Upper lobe of left lung (tissue), 6 donors: ENCODE results near the gene TSPEAR. TPM values are rescaled to one million over a fixed set of nuclear protein-coding genes. Genes with fewer than 3 reads are reported as not detected.
A peak's percentile ranks its signal among the peaks of the same experiment; 100 is the strongest.

ENCODE experiments used
- ATAC-seq, 2 donors: fragments of 200-7000 bp; cut with Tn5 transposase; one replicate each; pipeline ENCODE4 v1.9.1; 2022; ENCODE audit warnings: mild to moderate bottlenecking in 2 of 2, moderate library complexity in 2 of 2; ENCODE audit not compliant: low FRiP score in 2 of 2
- DNase-seq, 2 donors: peaks; one replicate each; pipeline ENCODE4 v3.0.0-alpha.2; 2019 to 2020
- H3K27ac ChIP-seq, 4 donors: fragments of 200-600 bp; sonication (generic); one replicate each; pipeline ENCODE4 v1.5.1; 2016 to 2019
- H3K27me3 ChIP-seq, 4 donors: fragments of 200-600 bp; sonication (generic); one replicate each; pipeline ENCODE4 v1.5.1; 2017 to 2019
- H3K36me3 ChIP-seq, 4 donors: fragments of 200-600 bp; sonication (generic); one replicate each; pipeline ENCODE4 v1.5.1; 2016 to 2019
- H3K4me1 ChIP-seq, 4 donors: fragments of 200-600 bp; sonication (generic); one replicate each; pipeline ENCODE4 v1.5.1; 2018 to 2019
- H3K4me3 ChIP-seq, 4 donors: fragments of 200-600 bp; sonication (generic); one replicate each; pipeline ENCODE4 v1.5.1; 2017 to 2019; ENCODE audit warnings: mild to moderate bottlenecking in 2 of 4, moderate library complexity in 1 of 4
- H3K9me3 ChIP-seq, 4 donors: fragments of 200-600 bp; sonication (generic); one replicate each; pipeline ENCODE4 v1.5.1; 2018 to 2019
- EP300 ChIP-seq, 4 donors: sonication (generic); formaldehyde crosslinking; IDR thresholded peaks; one replicate each; pipeline ENCODE4 v1.5.1; 2017; ENCODE audit warnings: antibody characterized with exemption in 4 of 4, control low read depth in 2 of 4
- POLR2A ChIP-seq, 4 donors: fragments of 450-650 bp; IDR thresholded peaks; one replicate each; pipeline ENCODE4 v1.5.1; 2016 to 2017; ENCODE audit warnings: antibody characterized with exemption in 4 of 4, mild to moderate bottlenecking in 2 of 4
- POLR2AphosphoS5 ChIP-seq, 2 donors: sonication (generic); formaldehyde crosslinking; IDR thresholded peaks; one replicate each; pipeline ENCODE4 v1.5.1; 2017; ENCODE audit warnings: antibody characterized with exemption in 2 of 2
- WGBS, 2 donors: methylation state at CpG; one replicate each; pipeline ENCODE4 v1.1.5; 2017 to 2018; 5-methylcytosine and 5-hydroxymethylcytosine counted together
- total RNA-seq, 6 donors: library from RNA; depleted of rRNA in 4 of 6; stranded (reverse); fragments of >200 nt in 4 of 6; gene quantifications; one replicate each; pipeline versions ENCODE4 v1.1.0 to v1.2.1, GENCODE V29; 2016 to 2021
- TF ChIP-seq, protein P1 (sequence below), 6 experiments: fragments of 450-650 bp in 4 of 6; fragments of 200-600 bp in 2 of 6; sonication (generic) in 2 of 6; IDR thresholded peaks; one replicate each; pipeline ENCODE4 v1.5.1; 2016 to 2019; ENCODE audit warnings: antibody characterized with exemption in 6 of 6
- donor health status: DM: no; HTN: no; CAD: no; lungs with moderate emphysema.
- donor health status: DM: no; HTN: yes; CAD: no; lungs with severe emphysema.

The TSPEAR gene
- total RNA-seq, 6 donors from 2014 or later: 0.14 to 0.17 TPM; not detected in 4

DNA sequence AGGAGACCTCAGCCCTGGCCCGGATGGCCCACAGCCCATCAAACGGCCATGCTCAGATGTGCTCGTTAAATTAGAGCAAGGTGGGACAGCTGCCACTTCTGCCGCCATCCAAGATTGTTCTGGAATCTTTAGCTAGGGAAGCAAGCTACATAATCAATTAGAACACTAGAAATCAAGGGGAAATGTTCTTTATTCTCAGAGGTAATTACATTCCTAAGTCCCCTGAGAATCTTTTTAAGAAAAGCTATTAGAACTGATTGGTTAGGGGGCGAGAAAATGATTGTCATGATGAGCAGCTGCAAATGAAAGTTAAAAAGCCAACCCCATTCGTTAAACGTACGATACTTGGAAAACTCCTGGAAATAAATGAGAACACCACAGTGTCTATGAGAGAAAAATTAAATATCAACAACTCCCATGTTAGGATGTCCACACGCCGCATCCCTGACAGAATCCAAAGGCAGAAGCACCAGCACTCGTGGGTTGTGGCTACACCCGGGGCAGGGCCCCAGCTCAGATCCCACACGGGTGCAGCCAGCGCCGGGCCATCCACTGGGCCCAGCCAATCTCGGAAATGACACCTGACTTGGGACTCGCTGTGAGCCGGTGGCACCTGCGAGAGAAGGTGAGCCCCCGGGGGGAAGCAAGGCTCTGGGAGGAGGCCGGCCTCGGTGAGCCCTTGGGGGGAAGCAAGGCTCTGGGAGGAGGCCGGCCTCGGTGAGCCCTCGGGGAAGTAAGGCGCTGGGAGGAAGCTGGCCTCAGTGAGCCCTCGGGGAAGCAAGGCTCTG is 209.0 kb downstream of the TSPEAR start:
- ATAC-seq: no peak
- Histone ChIP-seq H3K4me1 (peaks cover 0 to 10% (median 6%) of the 10 kb centered on the region in 4 donors), H3K36me3 (no peaks in the 10 kb centered on the region), H3K27ac (no peak overlapping the region), H3K9me3 (no peaks in the 10 kb centered on the region), H3K4me3 (no peak overlapping the region), H3K27me3 (no peaks in the 10 kb centered on the region)
- TF ChIP-seq EP300 (IDR thresholded peaks at IDR 0.05): no peak
- TF ChIP-seq, protein P1, sequence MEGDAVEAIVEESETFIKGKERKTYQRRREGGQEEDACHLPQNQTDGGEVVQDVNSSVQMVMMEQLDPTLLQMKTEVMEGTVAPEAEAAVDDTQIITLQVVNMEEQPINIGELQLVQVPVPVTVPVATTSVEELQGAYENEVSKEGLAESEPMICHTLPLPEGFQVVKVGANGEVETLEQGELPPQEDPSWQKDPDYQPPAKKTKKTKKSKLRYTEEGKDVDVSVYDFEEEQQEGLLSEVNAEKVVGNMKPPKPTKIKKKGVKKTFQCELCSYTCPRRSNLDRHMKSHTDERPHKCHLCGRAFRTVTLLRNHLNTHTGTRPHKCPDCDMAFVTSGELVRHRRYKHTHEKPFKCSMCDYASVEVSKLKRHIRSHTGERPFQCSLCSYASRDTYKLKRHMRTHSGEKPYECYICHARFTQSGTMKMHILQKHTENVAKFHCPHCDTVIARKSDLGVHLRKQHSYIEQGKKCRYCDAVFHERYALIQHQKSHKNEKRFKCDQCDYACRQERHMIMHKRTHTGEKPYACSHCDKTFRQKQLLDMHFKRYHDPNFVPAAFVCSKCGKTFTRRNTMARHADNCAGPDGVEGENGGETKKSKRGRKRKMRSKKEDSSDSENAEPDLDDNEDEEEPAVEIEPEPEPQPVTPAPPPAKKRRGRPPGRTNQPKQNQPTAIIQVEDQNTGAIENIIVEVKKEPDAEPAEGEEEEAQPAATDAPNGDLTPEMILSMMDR (IDR thresholded peaks at IDR 0.05): no peak
- no peak for TF ChIP-seq POLR2AphosphoS5 (IDR thresholded peaks at IDR 0.05)
- no peak for TF ChIP-seq POLR2A (IDR thresholded peaks at IDR 0.05)
- WGBS, 2 donors: 88 to 90% methylated on average over 24 to 27 of the region's 27 CpGs
- DNase-seq: peak in 1 of 2 donors; percentile 64

DNA sequence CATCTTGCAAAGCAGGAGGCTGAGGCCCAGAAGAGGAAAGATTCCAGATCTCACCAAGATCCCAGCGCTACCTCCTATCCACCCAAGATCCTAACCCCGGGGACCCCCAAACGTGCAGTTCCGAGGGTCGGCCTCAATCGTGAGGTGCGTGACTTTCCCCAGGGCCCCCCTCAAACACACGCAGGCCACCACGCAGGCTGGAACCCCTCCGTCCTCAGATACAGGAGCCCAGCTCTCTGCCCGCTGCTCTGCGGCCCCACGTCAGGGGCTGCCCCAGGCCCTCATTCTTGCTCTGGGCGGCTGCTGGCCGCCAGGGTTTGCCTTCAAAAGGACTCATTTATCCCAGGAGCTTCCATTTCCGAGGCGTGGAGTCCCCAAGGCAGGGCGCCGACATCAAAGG is 211.3 kb downstream of the TSPEAR start:
- Histone ChIP-seq H3K36me3 (no peaks in the 10 kb centered on the region), H3K27ac (no peak overlapping the region), H3K9me3 (no peaks in the 10 kb centered on the region), H3K27me3 (no peaks in the 10 kb centered on the region), H3K4me3 (no peak overlapping the region), H3K4me1 (peaks cover 0 to 24% (median 9%) of the 10 kb centered on the region in 4 donors)
- TF ChIP-seq POLR2A (IDR thresholded peaks at IDR 0.05): no peak
- TF ChIP-seq POLR2AphosphoS5 (IDR thresholded peaks at IDR 0.05): no peak
- no peak for TF ChIP-seq EP300 (IDR thresholded peaks at IDR 0.05)
- TF ChIP-seq, protein P1 (IDR thresholded peaks at IDR 0.05): no peak
- WGBS, 2 donors: 83 to 88% methylated on average over 12 to 19 of the region's 19 CpGs
- no peak for ATAC-seq
- DNase-seq: peak in 1 of 2 donors; percentile 53

DNA sequence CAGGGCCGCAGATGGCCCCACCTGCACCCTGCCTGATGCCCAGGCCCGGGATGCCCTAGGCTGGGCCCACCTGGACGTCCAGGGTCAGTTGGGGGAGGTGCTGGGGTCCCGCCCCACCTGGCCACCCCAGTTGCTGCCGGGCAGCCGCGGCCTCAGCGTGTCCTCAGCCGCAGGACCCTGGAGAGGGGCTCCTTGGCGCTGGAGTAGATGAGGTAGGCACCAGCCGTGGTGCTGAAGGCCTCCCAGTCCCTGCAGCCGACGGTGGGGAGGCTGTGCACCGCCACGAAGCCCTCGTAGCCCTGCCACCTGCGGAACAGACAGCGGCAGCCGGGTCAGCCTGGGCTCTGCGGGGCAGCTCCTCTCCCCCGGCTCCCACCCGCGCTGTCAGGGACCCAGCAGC is 211.7 kb downstream of the TSPEAR start:
- DNase-seq: peak in 1 of 2 donors; percentile 80
- no peaks in the 10 kb centered on the region for H3K27me3 ChIP-seq
- H3K9me3 ChIP-seq: no peaks in the 10 kb centered on the region
- no peaks in the 10 kb centered on the region for H3K36me3 ChIP-seq
- TF ChIP-seq POLR2AphosphoS5 (IDR thresholded peaks at IDR 0.05) (no peak), EP300 (IDR thresholded peaks at IDR 0.05) (no peak), POLR2A (IDR thresholded peaks at IDR 0.05) (no peak)
- TF ChIP-seq, protein P1 (IDR thresholded peaks at IDR 0.05): no peak
- WGBS, 2 donors: 89% methylated on average over 11 of the region's 23 CpGs; no CpG with 5 or more reads in 1 of the 2 donors
- no peak overlapping the region for H3K27ac ChIP-seq
- peaks cover 0 to 24% (median 9%) of the 10 kb centered on the region in 4 donors for H3K4me1 ChIP-seq
- peak in 1 of 2 donors; percentile 34 for ATAC-seq
- H3K4me3 ChIP-seq: no peak overlapping the region

DNA sequence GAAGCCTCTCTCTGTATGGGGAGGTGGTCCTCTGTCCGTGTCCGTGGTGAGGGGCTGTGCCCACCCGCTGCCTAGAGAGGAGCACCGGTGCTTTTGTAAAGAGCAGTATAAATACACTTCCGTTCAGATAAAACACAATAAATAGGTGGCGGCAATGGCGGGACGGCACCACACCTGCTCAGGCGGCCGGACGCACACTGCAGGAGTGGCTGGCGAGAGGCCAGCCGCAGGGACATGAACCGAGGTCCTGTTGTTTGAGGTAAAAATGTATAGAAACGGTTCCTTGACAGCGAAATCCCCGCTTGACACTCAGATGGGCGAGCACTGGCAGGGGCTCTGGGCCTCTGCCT is 212.2 kb downstream of the TSPEAR start:
- ATAC-seq: no peak
- Histone ChIP-seq H3K4me3 (no peak overlapping the region), H3K9me3 (no peaks in the 10 kb centered on the region), H3K27ac (no peak overlapping the region), H3K4me1 (peaks cover 0 to 24% (median 9%) of the 10 kb centered on the region in 4 donors), H3K27me3 (no peaks in the 10 kb centered on the region), H3K36me3 (no peaks in the 10 kb centered on the region)
- TF ChIP-seq POLR2A (IDR thresholded peaks at IDR 0.05): no peak
- no peak for TF ChIP-seq EP300 (IDR thresholded peaks at IDR 0.05)
- no peak for TF ChIP-seq POLR2AphosphoS5 (IDR thresholded peaks at IDR 0.05)
- TF ChIP-seq, protein P1 (IDR thresholded peaks at IDR 0.05): no peak
- WGBS, 2 donors: 72 to 84% methylated on average over 16 to 18 of the region's 18 CpGs
- DNase-seq: peak in 1 of 2 donors; percentile 54
